HG02852 (cell line): ENCODE data around the gene PFDN6.
A peak's percentile ranks its signal among the peaks of the same experiment; 100 is the strongest.

Experiments
- ATAC-seq: cut with Tn5 transposase; IDR thresholded peaks from one replicate; pipeline ENCODE4 v1.9.1; 2021; ENCODE audit warnings: mild to moderate bottlenecking, moderate library complexity; ENCODE audit not compliant: unreplicated experiment

Gene PFDN6

GRCh38 chr6:33315793-33316602 is 26.6 kb downstream of the PFDN6 start:
- ATAC-seq: no peak

- no peak for ATAC-seq
Observed at GRCh38 chr6:33316603-33317418, 27.4 kb downstream of the PFDN6 start.

GRCh38 chr6:33317419-33317668 is 27.9 kb downstream of the PFDN6 start:
- ATAC-seq: no peak

GRCh38 chr6:33317669-33318425 is 28.4 kb downstream of the PFDN6 start, which contains the start of gene ZBTB22:
TSS of gene ZBTB22 (minus strand) at chr6:33317744. CDS start at chr6:33316916, 828 bp downstream.
- ATAC-seq: peak; percentile 36

- no peak for ATAC-seq
Observed at GRCh38 chr6:33318426-33319073, 29.1 kb downstream of the PFDN6 start.

GRCh38 chr6:33319939-33320314 is 30.5 kb downstream of the PFDN6 start:
- ATAC-seq: no peak

- ATAC-seq: no peak
Observed at GRCh38 chr6:33320315-33321181, 31.1 kb downstream of the PFDN6 start.

GRCh38 chr6:33321227-33321626 is 31.8 kb downstream of the PFDN6 start:
- no peak for ATAC-seq

- ATAC-seq: peak; percentile 7
Observed at GRCh38 chr6:33323623-33323948, 34.2 kb downstream of the PFDN6 start.

- ATAC-seq: no peak
Observed at GRCh38 chr6:33324125-33324524, 34.7 kb downstream of the PFDN6 start.

- ATAC-seq: no peak
Observed at GRCh38 chr6:33329058-33329457, 39.7 kb downstream of the PFDN6 start.

- ATAC-seq: no peak
Observed at GRCh38 chr6:33330736-33331135, 41.3 kb downstream of the PFDN6 start.

- no peak for ATAC-seq
Observed at GRCh38 chr6:33333666-33334065, 44.3 kb downstream of the PFDN6 start.

- ATAC-seq: no peak
Observed at GRCh38 chr6:33335916-33336315, 46.5 kb downstream of the PFDN6 start.

GRCh38 chr6:33336495-33336894 is 47.1 kb downstream of the PFDN6 start:
- no peak for ATAC-seq

GRCh38 chr6:33339193-33339592 is 49.8 kb downstream of the PFDN6 start:
- no peak for ATAC-seq
